ENCODE data around the gene CEACAM19. TPM values are rescaled to one million over a fixed set of nuclear protein-coding genes. Genes with fewer than 3 reads are reported as not detected.
A peak's percentile ranks its signal among the peaks of the same experiment; 100 is the strongest.

Gene CEACAM19
- polyA plus RNA-seq, 3 donors = 7.6 TPM; not detected in 2

- H3K4me3 Mint-ChIP-seq = no peak overlapping the region
- WGBS (ENCODE audit: insufficient coverage) = 86% methylated on average over 4 of the region's 5 CpGs
- peaks cover 65% of the 10 kb centered on the region for H3K4me1 Mint-ChIP-seq
These were observed 54.4 kb downstream of the CEACAM19 start for GRCh38 chr19:44725684-44726083.

GRCh38 chr19:44726465-44726864 lies 55.2 kb downstream of the CEACAM19 start:
- TF ChIP-seq CTCF (IDR thresholded peaks at IDR 0.05) = no peak
- no peaks in the 10 kb centered on the region for H4K20me1 ChIP-seq (ENCODE audit: insufficient read depth, low read length)
- Mint-ChIP-seq H3K9me3 (no peaks in the 10 kb centered on the region), H3K27me3 (ENCODE audit: low read depth in 3 of 3) (peaks cover 4 to 5% (median 5%) of the 10 kb centered on the region in 3 donors), H3K4me3 (no peak overlapping the region), H3K4me1 (peaks cover 57% of the 10 kb centered on the region), H3K27ac (peak overlapping the region in 2 of 7 donors; percentile 32 to 42), H3K36me3 (no peaks in the 10 kb centered on the region)
- H3K4me1 ChIP-seq (ENCODE audit: control insufficient read depth in 1 of 2, insufficient read depth in 2 of 2, low read length in 2 of 2) = peaks cover 36 to 53% of the 10 kb centered on the region in 2 donors
- no peak overlapping the region for H3K4me2 ChIP-seq (replicated peaks; ENCODE audit: extremely low read depth, low read length, poor library complexity, severe bottlenecking)
- intact Hi-C loops (cut with micrococcal nuclease) = loop anchor here in 1 of 2 donors (10.0 kb wide), 2 partner anchors 72 to 118 kb away; partner anchors contain the start of gene NECTIN2
- H3K9me3 ChIP-seq (replicated peaks in 1 of 2; ENCODE audit: control insufficient read depth in 1 of 2, insufficient read depth in 1 of 2, low read length in 2 of 2) = no peaks in the 10 kb centered on the region
- H2AFZ ChIP-seq (ENCODE audit: insufficient read depth, low read depth, low read length, poor library complexity, severe bottlenecking) = no peak overlapping the region
- H3K27ac ChIP-seq (ENCODE audit: low read depth in 1 of 2, low read length in 2 of 2) = no peak overlapping the region
- 71% methylated on average over 7 of the region's 12 CpGs for WGBS (ENCODE audit: insufficient coverage)
- no peak overlapping the region for H3K9ac ChIP-seq (ENCODE audit: insufficient read depth, low read length, poor library complexity, severe bottlenecking)
- no peak for DNase-seq
- no peaks in the 10 kb centered on the region for H3K79me2 ChIP-seq (ENCODE audit: insufficient read depth, low read length)
- no peaks in the 10 kb centered on the region for H3K27me3 ChIP-seq (ENCODE audit: control insufficient read depth in 2 of 2, insufficient read depth in 2 of 2, low read length in 2 of 2)
- H3K4me3 ChIP-seq (replicated peaks in 1 of 3; ENCODE audit: low read depth in 2 of 3, low read length in 3 of 3) = no peak overlapping the region
- H3K36me3 ChIP-seq (replicated peaks in 1 of 2; ENCODE audit: control insufficient read depth in 1 of 2, insufficient read depth in 2 of 2, low read length in 2 of 2) = no peaks in the 10 kb centered on the region

More at GRCh38 chr19:44725684-44726083, 54.4 kb downstream of the CEACAM19 start:
- no peak overlapping the region for H3K4me3 ChIP-seq (replicated peaks in 1 of 3; ENCODE audit: low read depth in 2 of 3, low read length in 3 of 3)
- H3K79me2 ChIP-seq (ENCODE audit: insufficient read depth, low read length) = no peaks in the 10 kb centered on the region
- Mint-ChIP-seq H3K27me3 (ENCODE audit: low read depth in 3 of 3) (peaks cover 4 to 9% (median 4%) of the 10 kb centered on the region in 3 donors), H3K27ac (peak overlapping the region in 1 of 7 donors; percentile 27), H3K36me3 (no peaks in the 10 kb centered on the region), H3K9me3 (no peaks in the 10 kb centered on the region)
- peaks cover 44 to 61% of the 10 kb centered on the region in 2 donors for H3K4me1 ChIP-seq (ENCODE audit: control insufficient read depth in 1 of 2, insufficient read depth in 2 of 2, low read length in 2 of 2)
- H2AFZ ChIP-seq (ENCODE audit: insufficient read depth, low read depth, low read length, poor library complexity, severe bottlenecking) = no peak overlapping the region
- H4K20me1 ChIP-seq (ENCODE audit: insufficient read depth, low read length) = no peaks in the 10 kb centered on the region
- no peak for DNase-seq
- no peak overlapping the region for H3K4me2 ChIP-seq (replicated peaks; ENCODE audit: extremely low read depth, low read length, poor library complexity, severe bottlenecking)
- no peaks in the 10 kb centered on the region for H3K9me3 ChIP-seq (replicated peaks in 1 of 2; ENCODE audit: control insufficient read depth in 1 of 2, insufficient read depth in 1 of 2, low read length in 2 of 2)
- H3K27me3 ChIP-seq (ENCODE audit: control insufficient read depth in 2 of 2, insufficient read depth in 2 of 2, low read length in 2 of 2) = no peaks in the 10 kb centered on the region
- intact Hi-C loops (cut with micrococcal nuclease) = loop anchor here (2.0 to 10.0 kb wide), 3 partner anchors 13 to 119 kb away; partner anchors contain the start of gene NECTIN2 (in 1 of the 2)
- no peak overlapping the region for H3K27ac ChIP-seq (ENCODE audit: low read depth in 1 of 2, low read length in 2 of 2)
- H3K9ac ChIP-seq (ENCODE audit: insufficient read depth, low read length, poor library complexity, severe bottlenecking) = no peak overlapping the region
- no peaks in the 10 kb centered on the region for H3K36me3 ChIP-seq (replicated peaks in 1 of 2; ENCODE audit: control insufficient read depth in 1 of 2, insufficient read depth in 2 of 2, low read length in 2 of 2)
- no peak for TF ChIP-seq CTCF (IDR thresholded peaks at IDR 0.05)

Measured in CD14-positive monocyte (primary cell).